ENCODE measurements around the gene RAPGEF6. TPM values are rescaled to one million over a fixed set of nuclear protein-coding genes. Genes with fewer than 3 reads are reported as not detected.
A peak's percentile ranks its signal among the peaks of the same experiment; 100 is the strongest.
"Not testable (repeated sequence)": the region's sequence is repeated elsewhere in the genome, so short reads cannot be mapped to it uniquely, and the experiment has no call there.

Gene RAPGEF6
- total RNA-seq, 1 donor from 2014 or later, result 29.1 TPM

GRCh38 chr5:131630208-131630962, 4.6 kb downstream of the RAPGEF6 start:
- no peaks in the 10 kb centered on the region for H3K27me3 Mint-ChIP-seq
- peaks cover 6% of the 10 kb centered on the region for H3K9me3 Mint-ChIP-seq (ENCODE audit: low read depth)
- peaks cover 28% of the 10 kb centered on the region for H3K4me1 Mint-ChIP-seq (ENCODE audit: low read depth)
- no peak for TF ChIP-seq CTCF (IDR thresholded peaks at IDR 0.05; ENCODE audit: unreplicated experiment)
- H3K36me3 Mint-ChIP-seq (ENCODE audit: insufficient read depth), result peaks cover 5% of the 10 kb centered on the region
- no peak overlapping the region for H3K27ac Mint-ChIP-seq
- no peak for DNase-seq (ENCODE audit: low spot score, unreplicated experiment)
- no peak overlapping the region for H3K4me3 Mint-ChIP-seq (ENCODE audit: low read depth)

- Mint-ChIP-seq H3K9me3 (ENCODE audit: low read depth) (peaks cover 6% of the 10 kb centered on the region), H3K27ac (peak overlapping the region; percentile 47), H3K4me3 (ENCODE audit: low read depth) (no peak overlapping the region), H3K4me1 (ENCODE audit: low read depth) (peaks cover 22% of the 10 kb centered on the region), H3K27me3 (no peaks in the 10 kb centered on the region), H3K36me3 (ENCODE audit: insufficient read depth) (peaks cover 8% of the 10 kb centered on the region)
- no peak for TF ChIP-seq CTCF (IDR thresholded peaks at IDR 0.05; ENCODE audit: unreplicated experiment)
- no peak for DNase-seq (ENCODE audit: low spot score, unreplicated experiment)
Measured at GRCh38 chr5:131628990-131629389, 6.0 kb downstream of the RAPGEF6 start.

- no peak for DNase-seq (ENCODE audit: low spot score, unreplicated experiment)
- Mint-ChIP-seq H3K27me3 (no peaks in the 10 kb centered on the region), H3K4me3 (ENCODE audit: low read depth) (no peak overlapping the region), H3K27ac (no peak overlapping the region), H3K36me3 (ENCODE audit: insufficient read depth) (peaks cover 12% of the 10 kb centered on the region), H3K4me1 (ENCODE audit: low read depth) (peaks cover 15% of the 10 kb centered on the region), H3K9me3 (ENCODE audit: low read depth) (peaks cover 8% of the 10 kb centered on the region)
- no peak for TF ChIP-seq CTCF (IDR thresholded peaks at IDR 0.05; ENCODE audit: unreplicated experiment)
Measured at GRCh38 chr5:131627207-131627865, 7.7 kb downstream of the RAPGEF6 start.

- peak overlapping the region; percentile 14 for H3K27ac Mint-ChIP-seq
- TF ChIP-seq CTCF (IDR thresholded peaks at IDR 0.05; ENCODE audit: unreplicated experiment), result no peak
- H3K9me3 Mint-ChIP-seq (ENCODE audit: low read depth), result peaks cover 8% of the 10 kb centered on the region
- no peaks in the 10 kb centered on the region for H3K27me3 Mint-ChIP-seq
- peaks cover 12% of the 10 kb centered on the region for H3K36me3 Mint-ChIP-seq (ENCODE audit: insufficient read depth)
- peaks cover 9% of the 10 kb centered on the region for H3K4me1 Mint-ChIP-seq (ENCODE audit: low read depth)
- DNase-seq (ENCODE audit: low spot score, unreplicated experiment), result no peak
- no peak overlapping the region for H3K4me3 Mint-ChIP-seq (ENCODE audit: low read depth)
Measured at GRCh38 chr5:131622633-131623032, 12.4 kb downstream of the RAPGEF6 start.

GRCh38 chr5:131621164-131621563, 13.9 kb downstream of the RAPGEF6 start:
- not testable (repeated sequence) for DNase-seq (ENCODE audit: low spot score, unreplicated experiment); H3K27ac Mint-ChIP-seq; H3K9me3 Mint-ChIP-seq (ENCODE audit: low read depth); H3K27me3 Mint-ChIP-seq; H3K4me3 Mint-ChIP-seq (ENCODE audit: low read depth)
- Mint-ChIP-seq H3K36me3 (ENCODE audit: insufficient read depth) (peaks cover 13% of the 10 kb centered on the region), H3K4me1 (ENCODE audit: low read depth) (peaks cover 13% of the 10 kb centered on the region)
